NCI-H510A treated with DMSO at 0.1 percent for 48 hours (cell line): ENCODE measurements around the gene ITGAD.
A peak's percentile ranks its signal among the peaks of the same experiment; 100 is the strongest.

Source experiments
- DNase-seq: peaks from one replicate; lab custom pipeline; 2025; lab: John Stamatoyannopoulos, UW

Gene ITGAD

GRCh38 chr16:31459687-31460581 is 66.8 kb downstream of the ITGAD start:
- DNase-seq = peak; percentile 99

GRCh38 chr16:31460582-31461002 is 67.5 kb downstream of the ITGAD start:
- peak; percentile 47 for DNase-seq

GRCh38 chr16:31461201-31461920 is 68.2 kb downstream of the ITGAD start:
- DNase-seq = no peak

GRCh38 chr16:31461921-31462804 is 69.0 kb downstream of the ITGAD start:
- DNase-seq = no peak

GRCh38 chr16:31464348-31464769 is 71.2 kb downstream of the ITGAD start:
- no peak for DNase-seq

GRCh38 chr16:31464781-31465260 is 71.7 kb downstream of the ITGAD start:
- no peak for DNase-seq

GRCh38 chr16:31465788-31466370 is 72.7 kb downstream of the ITGAD start:
- no peak for DNase-seq

GRCh38 chr16:31466381-31466841 is 73.3 kb downstream of the ITGAD start:
- DNase-seq = no peak

- DNase-seq = no peak
Observed at GRCh38 chr16:31467151-31467773, 74.1 kb downstream of the ITGAD start.

- DNase-seq = no peak
Observed at GRCh38 chr16:31467858-31468257, 74.7 kb downstream of the ITGAD start.

- DNase-seq = no peak
Observed at GRCh38 chr16:31470615-31471014, 77.5 kb downstream of the ITGAD start.

GRCh38 chr16:31471241-31471874 is 78.2 kb downstream of the ITGAD start:
- DNase-seq = no peak

- DNase-seq = peak; percentile 29
Observed at GRCh38 chr16:31471875-31472708, 79.0 kb downstream of the ITGAD start, which contains the start of gene TGFB1I1. Gene TGFB1I1, plus strand, starts transcription at chr16:31472152. Its CDS starts 37 bp downstream, at chr16:31472189.

- DNase-seq = peak; percentile 45
Observed at GRCh38 chr16:31472709-31473203, 79.6 kb downstream of the ITGAD start.

GRCh38 chr16:31473264-31473984 is 80.3 kb downstream of the ITGAD start:
- no peak for DNase-seq

GRCh38 chr16:31474173-31474714 is 81.1 kb downstream of the ITGAD start:
- DNase-seq = no peak

- DNase-seq = no peak
Observed at GRCh38 chr16:31474773-31475738, 81.9 kb downstream of the ITGAD start.
